NB4 (cell line): ENCODE data around the gene GRIK4.

ENCODE experiments used
- POLR2A ChIP-seq: IDR thresholded peaks from 2 replicates; pipeline ENCODE4 v1.6.1; 2011; ENCODE audit warnings: mild to moderate bottlenecking; ENCODE audit not compliant: insufficient read length; ENCODE audit errors: extremely low read depth
- TF ChIP-seq, protein P1 (sequence below): IDR thresholded peaks from one replicate; pipeline ENCODE4 v1.5.1; 2012; ENCODE audit warnings: low read depth, low read length

DNA sequence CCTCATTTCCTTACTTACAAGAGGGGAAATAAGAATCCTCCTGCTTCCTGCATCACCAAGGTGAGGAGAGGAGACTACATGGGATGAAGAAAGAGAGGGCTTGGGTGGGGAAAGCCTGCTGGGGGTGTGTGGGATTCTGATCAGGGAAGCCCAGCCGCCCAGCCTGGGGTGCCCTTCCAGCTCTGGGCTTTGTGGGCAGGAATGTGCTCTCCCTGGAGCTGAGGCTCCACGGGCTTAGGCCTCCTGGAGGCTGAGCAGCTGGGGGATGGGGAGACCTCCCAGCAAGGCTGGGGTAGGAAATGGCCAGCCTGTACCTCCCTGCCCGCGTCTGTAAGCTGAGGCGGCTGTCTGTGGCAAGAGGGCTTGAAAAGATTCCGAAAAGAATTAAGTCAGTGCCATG, 206.1 kb downstream of the GRIK4 start:
- no peak for TF ChIP-seq POLR2A
- TF ChIP-seq, protein P1, sequence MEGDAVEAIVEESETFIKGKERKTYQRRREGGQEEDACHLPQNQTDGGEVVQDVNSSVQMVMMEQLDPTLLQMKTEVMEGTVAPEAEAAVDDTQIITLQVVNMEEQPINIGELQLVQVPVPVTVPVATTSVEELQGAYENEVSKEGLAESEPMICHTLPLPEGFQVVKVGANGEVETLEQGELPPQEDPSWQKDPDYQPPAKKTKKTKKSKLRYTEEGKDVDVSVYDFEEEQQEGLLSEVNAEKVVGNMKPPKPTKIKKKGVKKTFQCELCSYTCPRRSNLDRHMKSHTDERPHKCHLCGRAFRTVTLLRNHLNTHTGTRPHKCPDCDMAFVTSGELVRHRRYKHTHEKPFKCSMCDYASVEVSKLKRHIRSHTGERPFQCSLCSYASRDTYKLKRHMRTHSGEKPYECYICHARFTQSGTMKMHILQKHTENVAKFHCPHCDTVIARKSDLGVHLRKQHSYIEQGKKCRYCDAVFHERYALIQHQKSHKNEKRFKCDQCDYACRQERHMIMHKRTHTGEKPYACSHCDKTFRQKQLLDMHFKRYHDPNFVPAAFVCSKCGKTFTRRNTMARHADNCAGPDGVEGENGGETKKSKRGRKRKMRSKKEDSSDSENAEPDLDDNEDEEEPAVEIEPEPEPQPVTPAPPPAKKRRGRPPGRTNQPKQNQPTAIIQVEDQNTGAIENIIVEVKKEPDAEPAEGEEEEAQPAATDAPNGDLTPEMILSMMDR, result no peak
